Measurements from ENCODE around the gene ENTR1.

The ENTR1 gene

GRCh38 chr9:136378170-136379002 lies 32.0 kb downstream of the ENTR1 start:
- Histone ChIP-seq H3K4me2 (ENCODE audit: low read length) (no peak overlapping the region), H3K4me3 (ENCODE audit: low read length) (no peak overlapping the region), H3K79me2 (ENCODE audit: control insufficient read depth, low read length) (no peaks in the 10 kb centered on the region), H3K9me2 (replicated peaks; ENCODE audit: control insufficient read depth, low read length) (no peaks in the 10 kb centered on the region), H3K36me3 (ENCODE audit: control insufficient read depth, low read length) (peaks cover 71% of the 10 kb centered on the region), H3K4me1 (ENCODE audit: control insufficient read depth, low read length) (no peaks in the 10 kb centered on the region), H3K27me3 (ENCODE audit: control insufficient read depth, low read length) (no peaks in the 10 kb centered on the region), H4K20me1 (ENCODE audit: control insufficient read depth, insufficient read depth, low read depth, low read length) (no peaks in the 10 kb centered on the region), H3K27ac (ENCODE audit: low read depth, low read length) (no peak overlapping the region), H3F3A (ENCODE audit: control insufficient read depth, insufficient read depth) (no peaks in the 10 kb centered on the region), H3K9me3 (ENCODE audit: control insufficient read depth, insufficient read depth, low read length) (no peaks in the 10 kb centered on the region)
- TF ChIP-seq CTCF (IDR thresholded peaks at IDR 0.05; ENCODE audit: low read depth, low read length, poor library complexity, severe bottlenecking) (no peak), EZH2phosphoT487 (IDR thresholded peaks at IDR 0.05; ENCODE audit: borderline replicate concordance, low read length) (no peak)

GRCh38 chr9:136377341-136378169 lies 32.9 kb downstream of the ENTR1 start:
- no peak overlapping the region for H3K4me3 ChIP-seq (ENCODE audit: low read length)
- H3K4me2 ChIP-seq (ENCODE audit: low read length): no peak overlapping the region
- H3K36me3 ChIP-seq (ENCODE audit: control insufficient read depth, low read length): peaks cover 63% of the 10 kb centered on the region
- no peak for TF ChIP-seq CTCF (IDR thresholded peaks at IDR 0.05; ENCODE audit: low read depth, low read length, poor library complexity, severe bottlenecking)
- no peak for TF ChIP-seq EZH2phosphoT487 (IDR thresholded peaks at IDR 0.05; ENCODE audit: borderline replicate concordance, low read length)
- no peaks in the 10 kb centered on the region for H3K9me2 ChIP-seq (replicated peaks; ENCODE audit: control insufficient read depth, low read length)
- no peaks in the 10 kb centered on the region for H4K20me1 ChIP-seq (ENCODE audit: control insufficient read depth, insufficient read depth, low read depth, low read length)
- H3K4me1 ChIP-seq (ENCODE audit: control insufficient read depth, low read length): 0 out of 2 replicates have a peak, but pooled peaks cover 3% of the 10 kb centered on the region
- H3F3A ChIP-seq (ENCODE audit: control insufficient read depth, insufficient read depth): no peaks in the 10 kb centered on the region
- no peaks in the 10 kb centered on the region for H3K27me3 ChIP-seq (ENCODE audit: control insufficient read depth, low read length)
- H3K79me2 ChIP-seq (ENCODE audit: control insufficient read depth, low read length): no peaks in the 10 kb centered on the region
- no peak overlapping the region for H3K27ac ChIP-seq (ENCODE audit: low read depth, low read length)
- H3K9me3 ChIP-seq (ENCODE audit: control insufficient read depth, insufficient read depth, low read length): no peaks in the 10 kb centered on the region

- no peaks in the 10 kb centered on the region for H3F3A ChIP-seq (ENCODE audit: control insufficient read depth, insufficient read depth)
- TF ChIP-seq EZH2phosphoT487 (IDR thresholded peaks at IDR 0.05; ENCODE audit: borderline replicate concordance, low read length) (no peak), CTCF (IDR thresholded peaks at IDR 0.05; ENCODE audit: low read depth, low read length, poor library complexity, severe bottlenecking) (no peak)
- H3K4me2 ChIP-seq (ENCODE audit: low read length): no peak overlapping the region
- no peaks in the 10 kb centered on the region for H4K20me1 ChIP-seq (ENCODE audit: control insufficient read depth, insufficient read depth, low read depth, low read length)
- no peaks in the 10 kb centered on the region for H3K79me2 ChIP-seq (ENCODE audit: control insufficient read depth, low read length)
- H3K27ac ChIP-seq (ENCODE audit: low read depth, low read length): no peak overlapping the region
- no peaks in the 10 kb centered on the region for H3K9me2 ChIP-seq (replicated peaks; ENCODE audit: control insufficient read depth, low read length)
- peaks cover 52% of the 10 kb centered on the region for H3K36me3 ChIP-seq (ENCODE audit: control insufficient read depth, low read length)
- no peaks in the 10 kb centered on the region for H3K9me3 ChIP-seq (ENCODE audit: control insufficient read depth, insufficient read depth, low read length)
- 0 out of 2 replicates have a peak, but pooled peaks cover 5% of the 10 kb centered on the region for H3K4me1 ChIP-seq (ENCODE audit: control insufficient read depth, low read length)
- no peaks in the 10 kb centered on the region for H3K27me3 ChIP-seq (ENCODE audit: control insufficient read depth, low read length)
- no peak overlapping the region for H3K4me3 ChIP-seq (ENCODE audit: low read length)
These were observed 34.0 kb downstream of the ENTR1 start for GRCh38 chr9:136376457-136376856.

All from DOHH2 (cell line).